Loucy (cell line): ENCODE measurements around the gene ZFP91.
A peak's percentile ranks its signal among the peaks of the same experiment; 100 is the strongest.

Experiments used
- H2AFZ ChIP-seq: fragments of 200-600 bp; sonication (generic); 2 replicates; pipeline ENCODE4 v1.6.0; 2016; ENCODE audit warnings: antibody characterized with exemption, mild to moderate bottlenecking, low read length, moderate library complexity
- H3F3A ChIP-seq: fragments of 200-600 bp; 2 replicates; pipeline ENCODE4 v1.6.0; 2016; ENCODE audit warnings: antibody characterized with exemption, low read depth, mild to moderate bottlenecking
- H3K27me3 ChIP-seq: fragments of 200-600 bp; sonication (generic); 2 replicates; pipeline ENCODE4 v1.6.1; 2014; ENCODE audit warnings: low read length, mild to moderate bottlenecking; ENCODE audit not compliant: insufficient read depth, poor library complexity, severe bottlenecking
- H3K36me3 ChIP-seq: fragments of 200-600 bp; sonication (generic); 2 replicates; pipeline ENCODE4 v1.6.1; 2016; ENCODE audit warnings: low read length; ENCODE audit not compliant: insufficient read depth
- H3K4me1 ChIP-seq: fragments of 200-600 bp; sonication (generic); 2 replicates; pipeline ENCODE4 v1.5.1; 2014; ENCODE audit warnings: low read length, mild to moderate bottlenecking; ENCODE audit not compliant: insufficient read depth, poor library complexity, severe bottlenecking
- H3K4me2 ChIP-seq: fragments of 200-600 bp; sonication (generic); 2 replicates; pipeline ENCODE4 v1.6.0; 2014; ENCODE audit warnings: antibody characterized with exemption, low read length, low read depth, mild to moderate bottlenecking; ENCODE audit not compliant: poor library complexity, severe bottlenecking
- H3K4me3 ChIP-seq: fragments of 200-600 bp; sonication (generic); 2 replicates; pipeline ENCODE4 v1.5.1; 2014; ENCODE audit warnings: low read length, mild to moderate bottlenecking, mixed read lengths; ENCODE audit not compliant: poor library complexity, severe bottlenecking
- H3K79me2 ChIP-seq: fragments of 200-600 bp; sonication (generic); 2 replicates; pipeline ENCODE4 v1.6.1; 2014; ENCODE audit warnings: low read length; ENCODE audit not compliant: insufficient read depth
- H3K9ac ChIP-seq: fragments of 200-600 bp; sonication (generic); 2 replicates; pipeline ENCODE4 v1.6.0; 2014; ENCODE audit warnings: mild to moderate bottlenecking, low read depth, low read length, moderate library complexity; ENCODE audit not compliant: poor library complexity, severe bottlenecking
- H3K9me2 ChIP-seq: fragments of 200-600 bp; sonication (generic); replicated peaks from 2 replicates; pipeline ENCODE4 v1.6.1; 2016; ENCODE audit warnings: low read depth, low read length, mixed read lengths
- H3K9me3 ChIP-seq: fragments of 200-600 bp; sonication (generic); 2 replicates; pipeline ENCODE4 v1.6.1; 2014; ENCODE audit warnings: mild to moderate bottlenecking, antibody characterized with exemption, low read length, low read depth; ENCODE audit not compliant: insufficient read depth
- H4K20me1 ChIP-seq: fragments of 200-600 bp; sonication (generic); 2 replicates; pipeline ENCODE4 v1.6.0; 2014; ENCODE audit warnings: antibody characterized with exemption, low read length, mild to moderate bottlenecking; ENCODE audit not compliant: insufficient read depth, poor library complexity, severe bottlenecking
- CTCF ChIP-seq: fragments of 200-600 bp; sonication (generic); conservative IDR thresholded peaks from 2 replicates; pipeline ENCODE4 v1.5.1; 2014; ENCODE audit warnings: mild to moderate bottlenecking, antibody characterized with exemption, low read length
- EZH2phosphoT487 ChIP-seq: fragments of 200-600 bp; IDR thresholded peaks from 2 replicates; pipeline ENCODE4 v1.6.1; 2018; ENCODE audit warnings: antibody characterized with exemption, mild to moderate bottlenecking, moderate library complexity, borderline replicate concordance

ZFP91 gene

GRCh38 chr11:58639103-58639502 lies 60.2 kb downstream of the ZFP91 start:
- Histone ChIP-seq H3K27me3 (no peaks in the 10 kb centered on the region), H3K4me3 (no peak overlapping the region), H4K20me1 (no peaks in the 10 kb centered on the region), H3F3A (no peaks in the 10 kb centered on the region), H3K4me1 (peaks cover 14% of the 10 kb centered on the region), H2AFZ (no peak overlapping the region), H3K9ac (no peak overlapping the region), H3K79me2 (no peaks in the 10 kb centered on the region), H3K9me2 (no peaks in the 10 kb centered on the region), H3K9me3 (no peaks in the 10 kb centered on the region), H3K4me2 (no peak overlapping the region), H3K36me3 (no peaks in the 10 kb centered on the region)
- TF ChIP-seq EZH2phosphoT487, result no peak
- TF ChIP-seq CTCF, result no peak

GRCh38 chr11:58639669-58640068 lies 60.8 kb downstream of the ZFP91 start:
- H2AFZ ChIP-seq, result peak overlapping the region; percentile 15; the same call in 1 of the 2 replicates
- no peak overlapping the region for H3K4me2 ChIP-seq
- H3K79me2 ChIP-seq, result no peaks in the 10 kb centered on the region
- no peaks in the 10 kb centered on the region for H3K36me3 ChIP-seq
- H3K9me2 ChIP-seq, result no peaks in the 10 kb centered on the region
- H3K9ac ChIP-seq, result no peak overlapping the region
- H3K27me3 ChIP-seq, result no peaks in the 10 kb centered on the region
- H3K9me3 ChIP-seq, result no peaks in the 10 kb centered on the region
- H3K4me3 ChIP-seq, result no peak overlapping the region
- no peak for TF ChIP-seq CTCF
- no peak for TF ChIP-seq EZH2phosphoT487
- no peaks in the 10 kb centered on the region for H3F3A ChIP-seq
- no peaks in the 10 kb centered on the region for H4K20me1 ChIP-seq
- peaks cover 14% of the 10 kb centered on the region for H3K4me1 ChIP-seq

GRCh38 chr11:58640386-58641023 lies 61.6 kb downstream of the ZFP91 start:
- no peak overlapping the region for H3K9ac ChIP-seq
- H3K4me2 ChIP-seq, result peak overlapping the region; percentile 25
- H3K36me3 ChIP-seq, result no peaks in the 10 kb centered on the region
- peak overlapping the region; percentile 15 for H2AFZ ChIP-seq
- no peaks in the 10 kb centered on the region for H3K9me2 ChIP-seq
- H4K20me1 ChIP-seq, result no peaks in the 10 kb centered on the region
- no peaks in the 10 kb centered on the region for H3F3A ChIP-seq
- H3K27me3 ChIP-seq, result no peaks in the 10 kb centered on the region
- H3K79me2 ChIP-seq, result no peaks in the 10 kb centered on the region
- no peaks in the 10 kb centered on the region; the same call in 1 of the 2 replicates for H3K9me3 ChIP-seq
- no peak overlapping the region for H3K4me3 ChIP-seq
- H3K4me1 ChIP-seq, result peaks cover 14% of the 10 kb centered on the region
- TF ChIP-seq CTCF, result no peak
- no peak for TF ChIP-seq EZH2phosphoT487
